HepG2 (cell line): ENCODE results near the gene SLC8B1. TPM values are rescaled to one million over a fixed set of nuclear protein-coding genes. Genes with fewer than 3 reads are reported as not detected.

Experiments used
- ATAC-seq: fragments of 200-7000 bp; cut with Tn5 transposase; 3 replicates; pipeline ENCODE4 v1.9.1; 2020; ENCODE audit warnings: mild to moderate bottlenecking, moderate library complexity
- BruUV-seq: library from RNA; stranded (reverse); fragments of 400-500 nt; replicated peaks from 2 replicates; lab custom pipeline; 2021; lab: Mats Ljungman, UMichigan
- CTCF ChIA-PET: fragments of 300-600 bp; formaldehyde crosslinking; extraction: SDS; loops from one replicate; lab custom pipeline; 2021; ENCODE audit warnings: low total read pairs, inconsistent platforms, low intra/inter-chr PET ratio; lab: Yijun Ruan, JAX
- POLR2A ChIA-PET: fragments of 350-600 bp; sonication (Branson Sonifier 250); formaldehyde crosslinking; loops from one replicate; lab custom pipeline; 2020; ENCODE audit warnings: antibody characterized with exemption, inconsistent platforms; lab: Yijun Ruan, JAX
- DNase-seq: peaks from one replicate; pipeline ENCODE4 v3.0.0-alpha.2; 2015; ENCODE audit warnings: low spot score
- FAIRE-seq: peaks from 3 replicates; lab custom pipeline; 2011; peaks lifted over from hg19 to GRCh38; lab: Jason Lieb, UNC
- H2AFZ ChIP-seq: one replicate; pipeline ENCODE4 v1.6.1; 2011; ENCODE audit warnings: low read length, inconsistent platforms
- H3K27ac ChIP-seq: fragments of 300-600 bp; 3 replicates; pipeline ENCODE4 v1.8.0; 2011; ENCODE audit warnings: mixed run types, mild to moderate bottlenecking, mixed read lengths, low read length, inconsistent platforms; ENCODE audit not compliant: insufficient read depth; ENCODE audit errors: extremely low read length
- H3K27me3 ChIP-seq, 2 experiments: fragments of 200-600 bp in 1 of 2; 2 replicates in 1 of 2; 3 replicates in 1 of 2; pipeline versions ENCODE4 v1.6.0 to v1.8.0; 2011; ENCODE audit warnings: low read length in 2 of 2, mild to moderate bottlenecking in 2 of 2, moderate library complexity in 2 of 2, inconsistent platforms in 1 of 2; ENCODE audit not compliant: insufficient read depth in 2 of 2, control insufficient read depth in 1 of 2
- H3K36me3 ChIP-seq, 2 experiments: fragments of 200-600 bp in 1 of 2; replicated peaks in 1 of 2; 2 replicates in 1 of 2; 3 replicates in 1 of 2; pipeline versions ENCODE4 v1.5.1 to v1.8.0; 2011; ENCODE audit warnings: low read length in 2 of 2, inconsistent platforms in 1 of 2; ENCODE audit not compliant: insufficient read depth in 2 of 2, control insufficient read depth in 1 of 2
- H3K4me1 ChIP-seq: 2 replicates; pipeline ENCODE4 v1.5.1; 2012; ENCODE audit warnings: low read length, inconsistent platforms; ENCODE audit not compliant: insufficient read depth
- H3K4me2 ChIP-seq: 2 replicates; pipeline ENCODE4 v1.6.0; 2011; ENCODE audit warnings: low read depth, low read length, inconsistent platforms
- H3K4me3 ChIP-seq, 3 experiments: fragments of 200-600 bp in 1 of 3; sonication (generic), shearing (Covaris generic) in 1 of 3; replicated peaks in 1 of 3; 2 replicates each; pipeline ENCODE4 v1.5.1; 2011 to 2016; ENCODE audit warnings: low read length in 3 of 3, inconsistent platforms in 2 of 3, low read depth in 2 of 3, mild to moderate bottlenecking in 2 of 3, control low read depth in 1 of 3, mixed read lengths in 1 of 3; ENCODE audit not compliant: insufficient read depth in 1 of 3
- H3K79me2 ChIP-seq: one replicate; pipeline ENCODE4 v1.6.1; 2011; ENCODE audit warnings: low read length, inconsistent platforms; ENCODE audit not compliant: insufficient read depth
- H3K9ac ChIP-seq: 2 replicates; pipeline ENCODE4 v1.6.0; 2011; ENCODE audit warnings: mild to moderate bottlenecking, low read depth, low read length, inconsistent platforms; ENCODE audit not compliant: insufficient read depth
- H3K9me3 ChIP-seq: 2 replicates; pipeline ENCODE4 v1.5.1; 2012; ENCODE audit warnings: mild to moderate bottlenecking, low read length
- H4K20me1 ChIP-seq: 2 replicates; pipeline ENCODE4 v1.6.0; 2011; ENCODE audit warnings: inconsistent platforms, mild to moderate bottlenecking, low read length, moderate library complexity; ENCODE audit not compliant: insufficient read depth
- ATF7 ChIP-seq, 2 experiments: fragments of 450-650 bp in 1 of 2; sonication (generic) in 1 of 2; formaldehyde crosslinking in 1 of 2; IDR thresholded peaks; 2 replicates each; pipeline versions ENCODE4 v1.4.0 to v1.6.1; 2016 to 2020; ENCODE audit warnings: antibody characterized with exemption in 1 of 2, mild to moderate bottlenecking in 1 of 2, missing genetic modification reagents in 1 of 2
- NRL ChIP-seq: sonication (generic); formaldehyde crosslinking; IDR thresholded peaks from 2 replicates; pipeline ENCODE4 v1.5.0; 2020; ENCODE audit warnings: missing genetic modification reagents, mild to moderate bottlenecking, moderate library complexity, borderline replicate concordance
- PAWR ChIP-seq: sonication (generic); formaldehyde crosslinking; IDR thresholded peaks from 2 replicates; pipeline ENCODE4 v1.4.0; 2020; ENCODE audit warnings: missing genetic modification reagents, mild to moderate bottlenecking, borderline replicate concordance
- PLRG1 ChIP-seq: fragments of 450-650 bp; conservative IDR thresholded peaks from 2 replicates; pipeline ENCODE4 v1.6.1; 2016
- SOX6 ChIP-seq, 2 experiments: fragments of 450-650 bp in 1 of 2; sonication (generic) in 1 of 2; formaldehyde crosslinking in 1 of 2; IDR thresholded peaks; 2 replicates each; pipeline versions ENCODE4 v1.4.0 to v1.6.1; 2017 to 2020; ENCODE audit warnings: antibody characterized with exemption in 1 of 2, mild to moderate bottlenecking in 1 of 2, missing genetic modification reagents in 1 of 2
- WGBS: methylation state at CpG from one replicate; pipeline ENCODE4 v1.1.6; 2017; ENCODE audit warnings: low lambda C conversion rate; 5-methylcytosine and 5-hydroxymethylcytosine counted together
- in situ Hi-C: cut with HindIII; loops from 2 replicates; pipeline ENCODE4 v1.10.0; 2017; ENCODE audit warnings: low pct_unique_long_range_greater_than_20kb; ENCODE audit not compliant: extremely low pct_ligation_motif_present
- intact Hi-C: fragments of 100-400 bp; cut with micrococcal nuclease; formaldehyde crosslinking; loops from one replicate; pipeline ENCODE4 v1.10.0; 2022; ENCODE audit not compliant: unreplicated experiment
- polyA plus RNA-seq, 8 experiments: library from polyadenylated mRNA; depleted of rRNA in 3 of 8; stranded (reverse) in 7 of 8; unstranded in 1 of 8; fragments of >200 nt; fragmentation: Illumina TruSeq in 4 of 8; extraction: Trizol in 4 of 8; gene quantifications; 2 replicates each; pipeline versions ENCODE4 v1.2.1 to v1.2.3, GENCODE V29; 2011 to 2016; ENCODE audit warnings: low read depth in 4 of 8, missing spikeins in 1 of 8, mixed read lengths in 1 of 8; ENCODE audit not compliant: insufficient read depth in 1 of 8
- total RNA-seq, 5 experiments: library from RNA; depleted of rRNA; stranded (reverse); fragments of >200 nt; fragmentation: Illumina TruSeq; extraction: Trizol; gene quantifications; 2 replicates each; pipeline ENCODE4 v1.2.3, GENCODE V29; 2016; ENCODE audit warnings: low read depth in 1 of 5
- TF ChIP-seq, protein P1 (sequence below): sonication (generic); formaldehyde crosslinking; IDR thresholded peaks from 2 replicates; pipeline ENCODE4 v1.9.0; 2021; ENCODE audit warnings: mild to moderate bottlenecking, missing genetic modification reagents
- TF ChIP-seq, protein P2 (sequence below): sonication (generic); formaldehyde crosslinking; IDR thresholded peaks from 2 replicates; pipeline ENCODE4 v1.5.0; 2020; ENCODE audit warnings: missing genetic modification reagents

SLC8B1 gene
- total and polyA plus RNA-seq, 2 of the 13 experiments (the other 11 are each of a cell fraction or from before 2014, with no cell fraction given), result 6.8 to 8.0 TPM

DNA sequence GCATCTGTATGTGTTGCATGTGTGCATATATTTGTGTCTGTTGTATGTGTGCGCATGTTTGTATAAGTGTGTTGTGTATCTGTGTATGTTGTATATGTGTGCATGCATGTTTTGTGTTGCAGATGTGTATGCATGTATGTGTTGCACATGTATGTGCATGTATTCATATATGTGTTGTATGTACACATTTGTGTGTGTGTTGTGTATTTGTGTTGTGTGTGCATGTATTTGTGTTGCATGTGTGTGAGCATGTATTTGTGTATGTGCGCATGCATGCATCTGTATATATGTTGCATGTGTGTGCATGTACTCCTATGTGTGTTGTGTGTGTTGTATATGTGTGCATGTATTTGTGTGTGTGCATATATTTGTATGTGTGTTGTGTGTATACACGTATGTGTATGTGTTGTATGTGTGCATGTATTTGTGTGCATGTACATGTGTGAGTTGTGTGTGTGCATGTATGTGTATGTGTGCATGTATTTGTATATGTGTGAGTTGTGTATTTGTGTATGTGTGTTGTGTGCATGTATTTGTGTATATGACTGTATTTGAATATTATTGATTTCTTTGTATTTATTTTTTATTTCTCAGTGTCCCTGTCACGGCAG, 16.8 kb downstream of the SLC8B1 start:
- no TSS peak for BruUV-seq
- in situ Hi-C loops, result no loop called here
- Histone ChIP-seq H3K9me3 (no peaks in the 10 kb centered on the region), H3K4me1 (no peaks in the 10 kb centered on the region), H3K4me2 (no peak overlapping the region), H3K36me3 (peaks cover 5 to 7% of the 10 kb centered on the region in 2 experiments; a peak in 1 of 5 replicates), H4K20me1 (no peaks in the 10 kb centered on the region), H2AFZ (no peak overlapping the region), H3K9ac (no peak overlapping the region), H3K27me3 (no peaks in the 10 kb centered on the region), H3K27ac (no peak overlapping the region), H3K79me2 (no peaks in the 10 kb centered on the region), H3K4me3 (no peak overlapping the region)
- FAIRE-seq, result peak; percentile 51
- intact Hi-C loops, result no loop called here
- DNase-seq, result no peak
- ChIA-PET CTCF (no interaction called here), POLR2A (no interaction called here)
- 95% methylated on average over 4 of the region's 4 CpGs for WGBS
- no peak for ATAC-seq
- TF ChIP-seq SOX6 (IDR thresholded peaks at IDR 0.05) (0 out of 2 replicates have a peak, but pooled peaks have one; percentile 18), SOX6 (CRISPR knock-in tag; IDR thresholded peaks at IDR 0.05) (no peak), PAWR (CRISPR knock-in tag) (no peak), ATF7 (IDR thresholded peaks at IDR 0.05) (peak; percentile 10; the same call in 1 of the 2 replicates), ATF7 (CRISPR knock-in tag; IDR thresholded peaks at IDR 0.05) (no peak), NRL (CRISPR knock-in tag) (no peak), PLRG1 (peak; percentile 7; the same call in 1 of the 2 replicates)
- TF ChIP-seq, protein P1, sequence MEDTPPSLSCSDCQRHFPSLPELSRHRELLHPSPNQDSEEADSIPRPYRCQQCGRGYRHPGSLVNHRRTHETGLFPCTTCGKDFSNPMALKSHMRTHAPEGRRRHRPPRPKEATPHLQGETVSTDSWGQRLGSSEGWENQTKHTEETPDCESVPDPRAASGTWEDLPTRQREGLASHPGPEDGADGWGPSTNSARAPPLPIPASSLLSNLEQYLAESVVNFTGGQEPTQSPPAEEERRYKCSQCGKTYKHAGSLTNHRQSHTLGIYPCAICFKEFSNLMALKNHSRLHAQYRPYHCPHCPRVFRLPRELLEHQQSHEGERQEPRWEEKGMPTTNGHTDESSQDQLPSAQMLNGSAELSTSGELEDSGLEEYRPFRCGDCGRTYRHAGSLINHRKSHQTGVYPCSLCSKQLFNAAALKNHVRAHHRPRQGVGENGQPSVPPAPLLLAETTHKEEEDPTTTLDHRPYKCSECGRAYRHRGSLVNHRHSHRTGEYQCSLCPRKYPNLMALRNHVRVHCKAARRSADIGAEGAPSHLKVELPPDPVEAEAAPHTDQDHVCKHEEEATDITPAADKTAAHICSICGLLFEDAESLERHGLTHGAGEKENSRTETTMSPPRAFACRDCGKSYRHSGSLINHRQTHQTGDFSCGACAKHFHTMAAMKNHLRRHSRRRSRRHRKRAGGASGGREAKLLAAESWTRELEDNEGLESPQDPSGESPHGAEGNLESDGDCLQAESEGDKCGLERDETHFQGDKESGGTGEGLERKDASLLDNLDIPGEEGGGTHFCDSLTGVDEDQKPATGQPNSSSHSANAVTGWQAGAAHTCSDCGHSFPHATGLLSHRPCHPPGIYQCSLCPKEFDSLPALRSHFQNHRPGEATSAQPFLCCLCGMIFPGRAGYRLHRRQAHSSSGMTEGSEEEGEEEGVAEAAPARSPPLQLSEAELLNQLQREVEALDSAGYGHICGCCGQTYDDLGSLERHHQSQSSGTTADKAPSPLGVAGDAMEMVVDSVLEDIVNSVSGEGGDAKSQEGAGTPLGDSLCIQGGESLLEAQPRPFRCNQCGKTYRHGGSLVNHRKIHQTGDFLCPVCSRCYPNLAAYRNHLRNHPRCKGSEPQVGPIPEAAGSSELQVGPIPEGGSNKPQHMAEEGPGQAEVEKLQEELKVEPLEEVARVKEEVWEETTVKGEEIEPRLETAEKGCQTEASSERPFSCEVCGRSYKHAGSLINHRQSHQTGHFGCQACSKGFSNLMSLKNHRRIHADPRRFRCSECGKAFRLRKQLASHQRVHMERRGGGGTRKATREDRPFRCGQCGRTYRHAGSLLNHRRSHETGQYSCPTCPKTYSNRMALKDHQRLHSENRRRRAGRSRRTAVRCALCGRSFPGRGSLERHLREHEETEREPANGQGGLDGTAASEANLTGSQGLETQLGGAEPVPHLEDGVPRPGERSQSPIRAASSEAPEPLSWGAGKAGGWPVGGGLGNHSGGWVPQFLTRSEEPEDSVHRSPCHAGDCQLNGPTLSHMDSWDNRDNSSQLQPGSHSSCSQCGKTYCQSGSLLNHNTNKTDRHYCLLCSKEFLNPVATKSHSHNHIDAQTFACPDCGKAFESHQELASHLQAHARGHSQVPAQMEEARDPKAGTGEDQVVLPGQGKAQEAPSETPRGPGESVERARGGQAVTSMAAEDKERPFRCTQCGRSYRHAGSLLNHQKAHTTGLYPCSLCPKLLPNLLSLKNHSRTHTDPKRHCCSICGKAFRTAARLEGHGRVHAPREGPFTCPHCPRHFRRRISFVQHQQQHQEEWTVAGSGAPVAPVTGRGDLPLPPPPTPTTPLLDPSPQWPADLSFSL (CRISPR knock-in tag), result peak; percentile 53
- TF ChIP-seq, protein P2, sequence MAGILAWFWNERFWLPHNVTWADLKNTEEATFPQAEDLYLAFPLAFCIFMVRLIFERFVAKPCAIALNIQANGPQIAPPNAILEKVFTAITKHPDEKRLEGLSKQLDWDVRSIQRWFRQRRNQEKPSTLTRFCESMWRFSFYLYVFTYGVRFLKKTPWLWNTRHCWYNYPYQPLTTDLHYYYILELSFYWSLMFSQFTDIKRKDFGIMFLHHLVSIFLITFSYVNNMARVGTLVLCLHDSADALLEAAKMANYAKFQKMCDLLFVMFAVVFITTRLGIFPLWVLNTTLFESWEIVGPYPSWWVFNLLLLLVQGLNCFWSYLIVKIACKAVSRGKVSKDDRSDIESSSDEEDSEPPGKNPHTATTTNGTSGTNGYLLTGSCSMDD (CRISPR knock-in tag), result no peak
